PC-9 (cell line): ENCODE results near the gene RYR2.

Experiments
- CTCF ChIP-seq: fragments of 200-600 bp; sonication (generic); conservative IDR thresholded peaks from 2 replicates; pipeline ENCODE4 v1.6.1; 2017; ENCODE audit warnings: mixed run types, antibody characterized with exemption, mild to moderate bottlenecking, moderate library complexity
- EZH2 ChIP-seq: fragments of 200-600 bp; sonication (generic); IDR thresholded peaks from 2 replicates; pipeline ENCODE4 v1.8.0; 2017; ENCODE audit warnings: antibody characterized with exemption, low read depth

DNA sequence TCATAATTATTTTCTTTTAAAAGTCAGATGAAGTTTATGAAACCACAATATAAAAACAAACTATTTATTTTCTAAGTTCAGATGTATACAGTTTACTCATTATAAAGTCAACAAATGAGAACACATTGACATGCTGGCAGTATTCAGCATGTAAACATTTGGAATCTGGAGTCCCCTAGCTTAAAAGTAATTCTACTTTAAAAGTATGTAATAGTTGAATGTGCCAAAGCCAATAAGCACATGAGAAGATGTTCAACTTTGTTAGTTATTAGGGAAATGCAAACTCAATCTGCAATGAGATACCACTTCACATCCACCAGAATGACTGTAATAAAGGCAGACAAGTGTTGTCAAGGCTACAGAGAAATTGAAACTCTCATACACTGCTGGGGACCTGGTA lies 96.6 kb downstream of the RYR2 start:
- no peak for TF ChIP-seq EZH2
- TF ChIP-seq CTCF: no peak
